K562 (cell line): ENCODE results near the gene RHOC. TPM values are rescaled to one million over a fixed set of nuclear protein-coding genes. Genes with fewer than 3 reads are reported as not detected.

Experiments used
- ARHGAP35 ChIP-seq: fragments of 450-650 bp; IDR thresholded peaks from 2 replicates; pipeline ENCODE4 v1.6.1; 2018; ENCODE audit not compliant: partially characterized antibody
- ASH1L ChIP-seq: fragments of 450-650 bp; IDR thresholded peaks from 2 replicates; pipeline ENCODE4 v1.6.1; 2018; ENCODE audit warnings: borderline replicate concordance, mild to moderate bottlenecking, low read depth; ENCODE audit not compliant: partially characterized antibody
- BACH1 ChIP-seq: fragments of 200-800 bp; sonication (Bioruptor generic); IDR thresholded peaks from 2 replicates; pipeline ENCODE4 v1.6.1; 2016; ENCODE audit warnings: missing genetic modification characterization, missing compliant biosample characterization
- CBX1 ChIP-seq: sonication (generic); IDR thresholded peaks from 2 replicates; pipeline ENCODE4 v1.6.1; 2016; ENCODE audit warnings: antibody characterized with exemption, low read depth, mild to moderate bottlenecking
- CREBBP ChIP-seq: IDR thresholded peaks from one replicate; pipeline ENCODE4 v1.6.1; 2012; ENCODE audit warnings: low read depth, mild to moderate bottlenecking, control low read depth, inconsistent platforms, low read length
- GATAD2A ChIP-seq: fragments of 450-650 bp; IDR thresholded peaks from 2 replicates; pipeline ENCODE4 v1.6.1; 2017
- HLTF ChIP-seq: fragments of 450-650 bp; IDR thresholded peaks from 2 replicates; pipeline ENCODE4 v1.6.1; 2016
- IRF9 ChIP-seq: fragments of 450-650 bp; IDR thresholded peaks from 2 replicates; pipeline ENCODE4 v1.6.1; 2016; ENCODE audit warnings: missing biosample characterization, missing genetic modification characterization
- NFE2L1 ChIP-seq: fragments of 450-650 bp; IDR thresholded peaks from 2 replicates; pipeline ENCODE4 v1.6.1; 2016; ENCODE audit warnings: missing genetic modification characterization, low read depth, mild to moderate bottlenecking, missing compliant biosample characterization, moderate library complexity, borderline replicate concordance
- RBM17 ChIP-seq: fragments of 200-400 bp; formaldehyde crosslinking; IDR thresholded peaks from 2 replicates; pipeline ENCODE4 v1.6.1; 2017; ENCODE audit warnings: low read depth, mild to moderate bottlenecking, low read length, borderline replicate concordance
- REST ChIP-seq, 2 experiments: fragments of 450-650 bp; formaldehyde crosslinking in 1 of 2; IDR thresholded peaks; 2 replicates each; pipeline versions ENCODE4 v1.4.0 to v1.6.1; 2014 to 2020; ENCODE audit warnings: mild to moderate bottlenecking in 2 of 2, borderline replicate concordance in 1 of 2, low read depth in 1 of 2
- SMAD3 ChIP-seq: fragments of 450-650 bp; formaldehyde crosslinking; conservative IDR thresholded peaks from 2 replicates; pipeline ENCODE4 v1.4.0; 2020; ENCODE audit warnings: mild to moderate bottlenecking
- SMC3 ChIP-seq: conservative IDR thresholded peaks from 2 replicates; pipeline ENCODE4 v1.6.1; 2011; ENCODE audit warnings: low read depth, low read length, improper control_type of control experiment; ENCODE audit not compliant: insufficient read depth
- SREBF2 ChIP-seq: sonication (generic); formaldehyde crosslinking; IDR thresholded peaks from 2 replicates; pipeline ENCODE4 v1.4.0; 2020; ENCODE audit warnings: mild to moderate bottlenecking, missing genetic modification reagents
- SRSF3 ChIP-seq: fragments of 200-400 bp; formaldehyde crosslinking; IDR thresholded peaks from 2 replicates; pipeline ENCODE4 v1.6.1; 2016; ENCODE audit warnings: mild to moderate bottlenecking, low read length, moderate library complexity; ENCODE audit not compliant: insufficient read depth
- TBP ChIP-seq: optimal IDR thresholded peaks from 2 replicates; pipeline ENCODE3; 2011; ENCODE audit warnings: low read depth, low read length, improper control_type of control experiment
- ZFX ChIP-seq: sonication (generic); formaldehyde crosslinking; IDR thresholded peaks from 2 replicates; pipeline ENCODE4 v1.8.0; 2022; ENCODE audit warnings: mild to moderate bottlenecking, missing genetic modification reagents, moderate library complexity
- ZNF263 ChIP-seq: sonication (generic); formaldehyde crosslinking; IDR thresholded peaks from 2 replicates; pipeline ENCODE4 v1.8.0; 2022; ENCODE audit warnings: mild to moderate bottlenecking, missing genetic modification reagents, borderline replicate concordance
- ZNF354B ChIP-seq: fragments of 250-450 bp; sonication (Bioruptor Pico); IDR thresholded peaks from 2 replicates; pipeline ENCODE4 v1.4.0; 2020
- ZNF583 ChIP-seq: fragments of 250-450 bp; sonication (Bioruptor Pico); IDR thresholded peaks from 2 replicates; pipeline ENCODE4 v1.4.0; 2020
- ZNF778 ChIP-seq: fragments of 450-650 bp; formaldehyde crosslinking; IDR thresholded peaks from 2 replicates; pipeline ENCODE4 v1.4.0; 2020; ENCODE audit warnings: mild to moderate bottlenecking, moderate library complexity
- polyA plus RNA-seq, 8 experiments: library from polyadenylated mRNA; depleted of rRNA in 4 of 8; stranded (reverse) in 5 of 8; unstranded in 3 of 8; fragments of >200 nt; fragmentation: Nextera tagmentation in 2 of 8; fragmentation: Illumina TruSeq in 1 of 8; extraction: Ambion mirVana in 2 of 8; extraction: Trizol in 1 of 8; gene quantifications; 2 replicates each; pipeline versions ENCODE4 v1.2.1 to v1.2.3, GENCODE V29; 2011 to 2014; ENCODE audit warnings: inconsistent platforms in 1 of 8, missing spikeins in 1 of 8
- total RNA-seq, 7 experiments: library from RNA; depleted of rRNA in 6 of 7; stranded (reverse); fragments of >200 nt in 6 of 7; fragmentation: Illumina TruSeq in 2 of 7; extraction: Trizol in 2 of 7; gene quantifications; 2 replicates each; pipeline versions ENCODE4 v1.2.1 to v1.2.3, GENCODE V29; 2011 to 2021; ENCODE audit warnings: low replicate concordance in 1 of 7

RHOC gene
- total and polyA plus RNA-seq, 9 of the 15 experiments (the other 6 are each of a cell fraction or from before 2014, with no cell fraction given): 35.2 to 364 (median 204) TPM

GRCh38 chr1:112706505-112707220 lies at the start of gene RHOC (continued):
- no peak for TF ChIP-seq SMC3
- TF ChIP-seq SREBF2 (CRISPR knock-in tag): no peak
- no peak for TF ChIP-seq CREBBP
- TF ChIP-seq ZNF354B: no peak
- TF ChIP-seq REST (IDR thresholded peaks at IDR 0.05; ENCODE audit: borderline replicate concordance): no peak
- no peak for TF ChIP-seq REST (CRISPR knock-in tag; IDR thresholded peaks at IDR 0.05; ENCODE audit: low read depth)
- peak; percentile 30 for TF ChIP-seq TBP
- peak; percentile 38 for TF ChIP-seq ZFX (CRISPR knock-in tag)
- TF ChIP-seq ZNF778 (CRISPR knock-in tag): no peak
- TF ChIP-seq ARHGAP35: peak; percentile 8
- TF ChIP-seq CBX1: peak; percentile 69; the same call in 1 of the 2 replicates
- no peak for TF ChIP-seq GATAD2A
- 0 out of 2 replicates have a peak, but pooled peaks have one; percentile 47 for TF ChIP-seq HLTF
- no peak for TF ChIP-seq RBM17
- no peak for TF ChIP-seq ZNF583 (CRISPR knock-in tag)
- TF ChIP-seq ASH1L: no peak
- no peak for TF ChIP-seq BACH1 (tag)
- TF ChIP-seq NFE2L1 (tag): no peak
- TF ChIP-seq SRSF3: no peak
- no peak for TF ChIP-seq ZNF263 (CRISPR knock-in tag)
- TF ChIP-seq SMAD3 (CRISPR knock-in tag): no peak
- no peak for TF ChIP-seq IRF9 (tag)
